ENCODE data around the gene NLK. TPM values are rescaled to one million over a fixed set of nuclear protein-coding genes. Genes with fewer than 3 reads are reported as not detected.
A peak's percentile ranks its signal among the peaks of the same experiment; 100 is the strongest.
"Not testable (repeated sequence)": the region's sequence is repeated elsewhere in the genome, so short reads cannot be mapped to it uniquely, and the experiment has no call there.

Gene NLK
- 1 to 10 TPM; 8.7 to 8.8 TPM for total RNA-seq

DNA sequence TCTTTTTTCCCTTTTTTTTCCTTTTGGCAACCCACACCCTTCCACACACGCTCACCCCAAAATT is at the start of gene NLK:
TSS of gene NLK (plus strand) at position 21 of the 64 bp plus-strand sequence. CDS start 197 bp downstream, outside the sequence.
- peaks cover 53% of the 10 kb centered on the region for H3K4me1 Mint-ChIP-seq (ENCODE audit: low read depth)
- peak within 1 kb of the TSS; percentile 81 for H3K4me3 Mint-ChIP-seq
- no peaks in the 10 kb centered on the region for H3K9me3 Mint-ChIP-seq
- intact Hi-C loops (cut with micrococcal nuclease): loop anchor here (5.0 to 10.0 kb wide), 5 partner anchors 35 to 532 kb away; partner anchors contain the start of genes ALDOC, IFT20, PIGS and TNFAIP1
- no peaks in the 10 kb centered on the region for H3K27me3 Mint-ChIP-seq (ENCODE audit: low read depth)
- peak within 1 kb of the TSS; percentile 73 for H3K27ac Mint-ChIP-seq
- peaks cover 2% of the 10 kb centered on the region for H3K36me3 Mint-ChIP-seq (ENCODE audit: low read depth)
- DNase-seq: no peak
- CTCF ChIA-PET: interaction anchor here (1.2 kb wide), 1 partner anchor 15 kb away, joined by 3 read pairs; no protein-coding TSS in a partner anchor

DNA sequence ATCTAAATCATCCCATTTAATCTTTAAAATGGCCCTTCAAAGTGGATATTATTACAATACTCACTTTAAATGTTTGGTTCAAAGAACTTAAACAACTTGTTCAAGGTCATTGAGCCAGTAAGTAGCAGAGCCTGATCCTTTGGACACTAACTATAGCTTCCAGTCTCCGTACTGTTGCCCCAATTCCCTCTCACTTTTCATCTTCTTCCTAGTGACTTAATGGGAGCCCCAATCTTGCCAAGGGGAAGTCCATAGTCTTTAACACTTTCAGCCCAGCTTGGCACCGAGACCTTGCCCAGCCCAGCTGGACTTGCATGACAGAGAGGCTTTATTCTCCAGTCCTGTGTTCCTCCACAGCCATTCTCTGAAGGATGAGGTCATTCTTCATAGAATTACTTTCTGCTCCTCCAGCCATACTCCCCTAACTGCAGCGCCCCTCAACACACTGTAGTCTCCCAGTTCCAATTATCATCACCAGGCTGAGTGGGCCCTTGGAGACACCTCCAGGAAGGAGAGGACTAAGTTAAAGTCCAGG is 49.2 kb upstream of the NLK start:
- Mint-ChIP-seq H3K4me1 (ENCODE audit: low read depth) (no peaks in the 10 kb centered on the region), H3K4me3 (no peak overlapping the region), H3K27ac (no peak overlapping the region), H3K9me3 (no peaks in the 10 kb centered on the region), H3K36me3 (ENCODE audit: low read depth) (no peaks in the 10 kb centered on the region), H3K27me3 (ENCODE audit: low read depth) (no peaks in the 10 kb centered on the region)
- no peak for DNase-seq
- intact Hi-C loops (cut with micrococcal nuclease): no loop called here
- CTCF ChIA-PET: no interaction called here

DNA sequence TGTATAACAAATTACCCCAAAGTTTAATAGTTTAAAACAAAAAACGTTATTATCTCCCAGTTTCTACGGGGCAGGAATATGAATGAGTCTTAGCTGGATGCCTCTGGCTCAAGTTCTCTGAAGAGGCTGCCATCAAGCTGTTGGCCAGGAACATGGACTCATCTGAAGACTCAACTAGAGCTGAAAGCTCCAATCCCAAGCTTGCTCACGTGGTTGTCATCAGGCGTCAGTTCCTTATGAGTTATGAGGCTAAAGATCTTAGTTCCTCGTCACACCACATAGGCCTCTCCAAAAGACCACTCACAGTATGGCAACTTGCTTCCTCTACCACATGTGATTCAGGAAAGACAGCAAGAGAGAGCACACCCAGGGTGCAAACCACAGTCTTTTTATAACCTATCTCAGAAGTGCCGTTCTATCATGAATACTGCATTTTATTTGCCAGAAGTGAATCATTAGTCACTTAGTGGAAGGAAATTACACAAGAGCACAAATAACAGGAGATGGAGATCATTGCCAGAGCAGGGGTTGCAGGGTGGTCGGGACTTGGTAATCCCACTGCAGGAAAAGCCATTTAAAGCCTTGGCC is 48.7 kb upstream of the NLK start:
- H3K9me3 Mint-ChIP-seq: no peaks in the 10 kb centered on the region
- DNase-seq: no peak
- CTCF ChIA-PET: no interaction called here
- no peaks in the 10 kb centered on the region for H3K4me1 Mint-ChIP-seq (ENCODE audit: low read depth)
- H3K36me3 Mint-ChIP-seq (ENCODE audit: low read depth): no peaks in the 10 kb centered on the region
- H3K27me3 Mint-ChIP-seq (ENCODE audit: low read depth): peaks cover 3% of the 10 kb centered on the region
- intact Hi-C loops (cut with micrococcal nuclease): no loop called here
- H3K27ac Mint-ChIP-seq: no peak overlapping the region
- H3K4me3 Mint-ChIP-seq: no peak overlapping the region

DNA sequence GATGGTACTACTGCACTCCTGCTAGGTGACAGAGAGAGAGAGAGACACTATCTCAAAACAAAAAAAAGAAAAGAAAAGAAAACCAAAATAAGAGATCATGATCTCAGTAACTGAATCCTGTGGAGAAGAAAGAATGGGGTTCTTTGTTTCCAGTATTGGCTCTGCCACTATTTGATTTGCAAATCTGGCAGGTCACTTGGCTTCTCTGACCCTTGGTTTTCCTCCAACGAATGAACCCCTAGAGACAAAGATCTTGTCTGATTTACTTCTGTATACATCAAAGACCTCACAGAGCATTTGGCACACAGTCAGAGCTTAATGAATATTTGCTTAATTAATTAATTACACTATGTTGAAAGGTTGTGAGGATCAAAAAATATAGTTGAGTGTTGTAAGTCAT is 47.9 kb upstream of the NLK start:
- Mint-ChIP-seq H3K27ac (no peak overlapping the region), H3K9me3 (no peaks in the 10 kb centered on the region)
- intact Hi-C loops (cut with micrococcal nuclease): no loop called here

DNA sequence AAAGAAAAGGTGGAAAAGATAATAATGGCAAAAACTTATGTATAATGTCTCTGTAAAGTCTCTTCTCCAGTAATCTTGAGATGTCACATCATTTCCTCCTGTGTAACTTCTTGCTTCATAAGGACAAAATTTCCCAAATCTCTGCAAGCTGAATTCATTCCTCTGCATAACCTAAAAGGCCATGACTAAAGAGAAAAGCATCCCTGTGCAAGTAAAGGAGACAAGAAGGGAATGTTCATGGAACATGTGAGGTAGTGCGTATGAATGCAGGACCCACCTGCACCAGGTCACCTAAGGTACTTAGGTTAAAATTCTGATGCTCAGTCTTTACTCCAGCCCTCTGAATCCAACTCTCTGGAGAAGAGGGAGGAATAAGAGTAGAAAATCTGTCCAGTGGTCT is 46.9 kb upstream of the NLK start:
- CTCF ChIA-PET: no interaction called here
- intact Hi-C loops (cut with micrococcal nuclease): loop anchor here (5.0 kb wide), 1 partner anchor 452 kb away; no protein-coding TSS in a partner anchor
- H3K4me3 Mint-ChIP-seq: no peak overlapping the region
- no peak overlapping the region for H3K27ac Mint-ChIP-seq
- peaks cover 3% of the 10 kb centered on the region for H3K27me3 Mint-ChIP-seq (ENCODE audit: low read depth)
- no peaks in the 10 kb centered on the region for H3K9me3 Mint-ChIP-seq
- DNase-seq: no peak
- no peaks in the 10 kb centered on the region for H3K4me1 Mint-ChIP-seq (ENCODE audit: low read depth)
- H3K36me3 Mint-ChIP-seq (ENCODE audit: low read depth): no peaks in the 10 kb centered on the region

More for the DNA sequence above, 47.9 kb upstream of the NLK start:
- no peak for DNase-seq
- Mint-ChIP-seq H3K27me3 (ENCODE audit: low read depth) (peaks cover 3% of the 10 kb centered on the region), H3K4me1 (ENCODE audit: low read depth) (no peaks in the 10 kb centered on the region), H3K4me3 (no peak overlapping the region), H3K36me3 (ENCODE audit: low read depth) (no peaks in the 10 kb centered on the region)
- CTCF ChIA-PET: no interaction called here

DNA sequence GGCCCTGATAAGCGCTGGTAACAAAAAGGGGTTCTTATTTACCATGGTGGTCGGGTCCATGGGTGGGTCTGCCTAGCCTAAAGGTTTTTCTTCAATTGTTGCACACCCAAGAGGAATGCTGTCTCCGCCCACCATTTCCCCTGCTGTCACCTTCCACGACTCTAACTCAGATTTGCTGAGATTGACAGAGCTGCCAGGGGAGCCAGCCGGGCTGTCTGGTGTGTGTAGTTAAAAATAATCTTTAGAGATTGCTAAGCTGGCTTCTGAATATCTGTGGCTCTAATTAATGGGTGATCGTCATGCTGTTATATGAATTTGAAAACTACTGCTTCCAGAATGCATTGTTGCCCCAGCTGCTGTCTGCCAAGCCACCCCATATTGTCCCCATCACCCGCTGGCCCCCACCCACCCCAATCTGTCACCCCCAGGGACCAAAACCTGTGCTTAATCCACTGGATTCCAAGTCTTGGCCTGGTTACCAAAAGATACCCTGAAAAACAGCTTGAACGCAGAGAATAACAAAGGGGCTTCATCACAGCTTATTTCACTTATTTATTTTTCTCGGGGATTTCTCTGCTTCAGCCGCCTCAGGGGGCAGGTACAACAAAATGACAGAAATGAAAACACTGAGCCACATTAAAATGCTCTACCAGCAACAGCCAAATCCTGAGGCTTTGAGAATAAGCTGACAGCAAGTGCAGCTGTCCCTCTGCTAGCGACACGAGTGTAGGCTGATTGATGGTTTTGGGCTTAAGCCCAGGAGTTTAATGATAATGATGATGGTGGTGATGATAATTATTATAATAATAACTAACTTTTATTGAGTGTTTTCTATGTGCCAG is 46.1 kb upstream of the NLK start:
- Mint-ChIP-seq H3K4me1 (ENCODE audit: low read depth) (no peaks in the 10 kb centered on the region), H3K27ac (no peak overlapping the region), H3K4me3 (no peak overlapping the region), H3K9me3 (no peaks in the 10 kb centered on the region), H3K27me3 (ENCODE audit: low read depth) (peaks cover 3% of the 10 kb centered on the region), H3K36me3 (ENCODE audit: low read depth) (no peaks in the 10 kb centered on the region)
- intact Hi-C loops (cut with micrococcal nuclease): loop anchor here (5.0 kb wide), 1 partner anchor 451 kb away; no protein-coding TSS in a partner anchor
- DNase-seq: no peak
- CTCF ChIA-PET: no interaction called here

DNA sequence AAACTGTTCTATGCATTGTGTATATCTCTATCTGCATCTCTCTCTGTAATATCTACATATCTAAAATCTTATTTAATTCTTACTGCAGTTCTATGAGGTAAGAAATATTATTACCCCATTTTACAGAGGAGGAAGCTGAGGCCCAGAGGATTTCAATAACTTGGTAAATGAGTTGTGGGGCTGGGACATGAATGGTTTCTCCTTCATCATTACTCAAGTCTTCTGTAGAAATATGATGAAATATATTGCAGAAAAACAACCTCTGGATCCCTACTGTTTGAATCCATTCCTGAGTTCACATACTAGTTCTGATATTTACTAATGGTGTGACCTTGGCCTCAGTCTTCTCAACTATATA is 45.5 kb upstream of the NLK start:
- intact Hi-C loops (cut with micrococcal nuclease): loop anchor here (5.0 kb wide), 1 partner anchor 450 kb away; no protein-coding TSS in a partner anchor
- no peak overlapping the region for H3K27ac Mint-ChIP-seq
- H3K36me3 Mint-ChIP-seq (ENCODE audit: low read depth): no peaks in the 10 kb centered on the region
- CTCF ChIA-PET: no interaction called here
- H3K4me1 Mint-ChIP-seq (ENCODE audit: low read depth): no peaks in the 10 kb centered on the region
- peaks cover 3% of the 10 kb centered on the region for H3K27me3 Mint-ChIP-seq (ENCODE audit: low read depth)
- no peaks in the 10 kb centered on the region for H3K9me3 Mint-ChIP-seq
- DNase-seq: no peak
- no peak overlapping the region for H3K4me3 Mint-ChIP-seq

DNA sequence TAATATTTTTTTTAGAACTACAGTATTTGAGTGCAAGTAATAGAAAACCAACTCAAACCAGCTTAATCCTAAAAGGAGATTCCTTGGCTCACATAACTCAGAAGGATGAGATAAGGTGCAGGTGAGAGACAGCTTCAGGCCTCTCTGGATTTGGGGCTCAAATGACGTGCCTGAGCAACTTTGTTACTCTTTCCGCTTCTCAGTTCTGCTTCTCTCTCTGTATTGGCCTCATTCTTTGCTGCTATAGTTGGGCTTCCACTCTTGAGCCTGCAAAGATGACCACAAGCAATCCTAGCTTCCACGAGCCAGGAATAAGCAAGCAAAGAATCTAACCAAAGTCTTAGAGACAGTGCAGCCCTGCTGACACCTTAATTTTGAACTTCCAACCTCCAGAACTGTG is 45.0 kb upstream of the NLK start:
- DNase-seq: no peak
- H3K4me1 Mint-ChIP-seq (ENCODE audit: low read depth): no peaks in the 10 kb centered on the region
- no peaks in the 10 kb centered on the region for H3K36me3 Mint-ChIP-seq (ENCODE audit: low read depth)
- no peak overlapping the region for H3K4me3 Mint-ChIP-seq
- no peak overlapping the region for H3K27ac Mint-ChIP-seq
- H3K9me3 Mint-ChIP-seq: no peaks in the 10 kb centered on the region
- H3K27me3 Mint-ChIP-seq (ENCODE audit: low read depth): peaks cover 3% of the 10 kb centered on the region
- intact Hi-C loops (cut with micrococcal nuclease): loop anchor here (5.0 kb wide), 1 partner anchor 450 kb away; no protein-coding TSS in a partner anchor
- CTCF ChIA-PET: interaction anchor here (0.6 kb wide), 1 partner anchor 20 kb away, joined by 3 read pairs; no protein-coding TSS in a partner anchor

DNA sequence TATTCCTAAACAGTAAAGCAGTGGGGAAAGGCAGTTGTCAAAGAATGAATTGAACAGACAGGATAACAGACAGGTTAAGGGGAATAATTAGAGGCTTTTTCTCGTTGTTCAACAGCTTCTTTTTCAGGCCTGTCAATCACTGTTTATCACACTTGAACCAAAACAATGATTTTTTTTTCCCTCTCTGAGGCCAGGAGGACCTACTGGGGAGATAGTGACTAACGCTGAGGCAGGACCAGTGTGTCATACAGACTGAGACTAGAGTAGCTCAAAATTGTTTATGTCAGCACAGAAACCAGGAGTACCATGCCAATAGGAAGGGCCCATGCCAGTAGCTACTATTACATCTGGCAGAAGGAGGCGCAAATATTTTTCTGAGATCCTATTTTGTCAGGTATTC is 41.3 kb upstream of the NLK start:
- CTCF ChIA-PET: interaction anchor here (1.1 to 1.5 kb wide), 2 partner anchors 250 to 416 kb away, joined by 3 to 4 read pairs; no protein-coding TSS in a partner anchor
- peaks cover 3% of the 10 kb centered on the region for H3K27me3 Mint-ChIP-seq (ENCODE audit: low read depth)
- no peaks in the 10 kb centered on the region for H3K9me3 Mint-ChIP-seq
- H3K4me1 Mint-ChIP-seq (ENCODE audit: low read depth): no peaks in the 10 kb centered on the region
- no peak overlapping the region for H3K27ac Mint-ChIP-seq
- no peak for DNase-seq
- H3K36me3 Mint-ChIP-seq (ENCODE audit: low read depth): no peaks in the 10 kb centered on the region
- H3K4me3 Mint-ChIP-seq: no peak overlapping the region
- intact Hi-C loops (cut with micrococcal nuclease): no loop called here

DNA sequence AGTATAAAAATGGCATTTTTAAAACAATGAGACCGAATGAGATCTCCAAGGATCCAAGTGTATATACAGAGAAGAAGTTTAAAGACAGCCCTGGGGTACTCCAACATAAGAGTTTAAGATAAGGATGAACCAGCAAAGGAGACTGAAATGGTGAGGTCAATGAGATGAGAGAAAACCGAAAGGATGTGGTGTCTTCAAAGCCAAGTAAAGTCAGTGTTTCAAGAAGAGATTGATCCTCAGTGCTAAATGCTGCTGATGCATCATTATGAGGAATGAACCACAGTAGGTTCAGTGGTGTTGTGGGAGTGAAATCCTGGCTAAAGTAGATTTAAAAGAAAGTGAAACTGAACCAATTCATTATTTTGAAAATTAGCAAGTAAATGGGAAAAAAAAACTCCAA is 38.1 kb upstream of the NLK start:
- H3K4me3 Mint-ChIP-seq: no peak overlapping the region
- no peak for DNase-seq
- no peaks in the 10 kb centered on the region for H3K4me1 Mint-ChIP-seq (ENCODE audit: low read depth)
- H3K27me3 Mint-ChIP-seq (ENCODE audit: low read depth): no peaks in the 10 kb centered on the region
- H3K27ac Mint-ChIP-seq: no peak overlapping the region
- no peaks in the 10 kb centered on the region for H3K9me3 Mint-ChIP-seq
- CTCF ChIA-PET: no interaction called here
- intact Hi-C loops (cut with micrococcal nuclease): no loop called here
- no peaks in the 10 kb centered on the region for H3K36me3 Mint-ChIP-seq (ENCODE audit: low read depth)

DNA sequence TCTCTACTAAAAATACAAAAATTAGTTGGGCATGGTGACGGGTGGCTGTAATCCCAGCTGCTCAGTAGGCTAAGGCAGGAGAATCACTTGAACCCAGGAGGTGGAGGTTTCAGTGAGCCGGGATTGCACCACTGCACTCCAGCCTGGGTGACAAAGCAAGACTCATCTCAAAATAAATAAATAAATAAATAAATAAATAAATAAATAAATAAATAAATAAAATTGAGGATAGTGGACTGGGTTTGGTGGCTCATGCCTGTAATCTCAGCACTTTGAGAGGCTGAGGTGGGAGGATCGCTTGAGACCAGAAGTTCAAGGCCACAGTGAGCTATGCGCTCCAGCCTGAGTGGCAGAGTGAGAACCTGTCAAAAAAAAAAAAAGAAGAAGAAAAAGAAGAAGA is 34.6 kb upstream of the NLK start:
- H3K4me3 Mint-ChIP-seq; H3K27ac Mint-ChIP-seq; DNase-seq; H3K27me3 Mint-ChIP-seq (ENCODE audit: low read depth); H3K4me1 Mint-ChIP-seq (ENCODE audit: low read depth); CTCF ChIA-PET; H3K36me3 Mint-ChIP-seq (ENCODE audit: low read depth); intact Hi-C loops (cut with micrococcal nuclease); H3K9me3 Mint-ChIP-seq: not testable (repeated sequence)

DNA sequence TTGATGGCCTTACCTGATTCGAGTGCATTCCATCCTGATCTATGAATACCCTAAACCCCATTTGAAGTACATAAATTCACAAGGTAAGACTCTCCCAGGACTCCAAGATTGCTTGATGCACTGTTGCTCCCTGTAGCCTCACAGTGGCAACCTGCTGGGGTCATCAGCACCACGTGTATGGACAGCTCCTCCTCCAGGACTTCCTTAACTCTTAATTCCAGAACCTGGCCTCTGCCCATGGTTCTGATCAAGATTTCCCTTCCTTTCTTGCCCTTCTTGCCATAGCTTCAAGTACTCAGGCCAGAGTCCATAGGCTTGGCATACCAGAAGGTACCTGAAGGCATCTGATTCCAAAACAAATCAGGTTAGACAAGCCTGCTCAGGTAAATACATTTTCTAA is 34.0 kb upstream of the NLK start:
- Mint-ChIP-seq H3K4me1 (ENCODE audit: low read depth) (no peaks in the 10 kb centered on the region), H3K27me3 (ENCODE audit: low read depth) (peaks cover 3% of the 10 kb centered on the region), H3K36me3 (ENCODE audit: low read depth) (no peaks in the 10 kb centered on the region), H3K9me3 (no peaks in the 10 kb centered on the region), H3K27ac (no peak overlapping the region), H3K4me3 (no peak overlapping the region)
- intact Hi-C loops (cut with micrococcal nuclease): no loop called here
- peak; percentile 41 for DNase-seq
- CTCF ChIA-PET: no interaction called here

DNA sequence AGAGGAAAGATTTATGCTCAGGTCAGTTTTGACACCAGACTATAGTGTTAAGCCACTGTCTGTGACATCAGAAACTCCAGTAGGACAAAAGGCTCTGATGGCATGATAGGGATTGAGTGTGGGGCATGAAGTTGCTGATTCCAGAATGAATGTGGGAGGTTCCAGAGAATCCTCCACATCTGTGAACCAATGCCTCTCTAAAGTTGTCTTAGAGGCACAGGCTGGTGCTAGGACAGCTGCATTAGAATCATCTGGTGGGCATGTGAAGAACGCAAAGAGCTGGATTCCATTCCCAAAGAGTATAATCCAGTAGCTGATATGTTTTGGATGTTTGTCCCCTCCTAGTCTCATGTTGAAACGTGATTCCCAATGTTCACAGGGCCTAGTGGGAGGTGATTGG is 32.1 kb upstream of the NLK start:
- Mint-ChIP-seq H3K4me1 (ENCODE audit: low read depth) (no peaks in the 10 kb centered on the region), H3K4me3 (no peak overlapping the region), H3K36me3 (ENCODE audit: low read depth) (no peaks in the 10 kb centered on the region), H3K27ac (no peak overlapping the region), H3K27me3 (ENCODE audit: low read depth) (peaks cover 7% of the 10 kb centered on the region), H3K9me3 (no peaks in the 10 kb centered on the region)
- CTCF ChIA-PET: no interaction called here
- no peak for DNase-seq
- intact Hi-C loops (cut with micrococcal nuclease): no loop called here

All from activated naive CD4-positive, alpha-beta T cell treated with anti-CD3 and anti-CD28 coated beads for 36 hours (primary cell).